ENCODE data around the gene CFLAR. TPM values are rescaled to one million over a fixed set of nuclear protein-coding genes. Genes with fewer than 3 reads are reported as not detected.

The CFLAR gene
- total and polyA plus RNA-seq, 9 of the 15 experiments (the other 6 are each of a cell fraction or from before 2014, with no cell fraction given): 27.5 to 102 (median 54.0) TPM

- H2AFZ ChIP-seq (ENCODE audit: low read depth, low read length): no peak overlapping the region
- H3K27ac ChIP-seq (ENCODE audit: extremely low read depth, low read depth, low read length): no peak overlapping the region
- H3K9me1 ChIP-seq (ENCODE audit: control insufficient read depth, insufficient read depth, low read length): no peaks in the 10 kb centered on the region
- H3K4me2 ChIP-seq (ENCODE audit: insufficient read depth, low read length): no peak overlapping the region
- no peak overlapping the region for H3K4me3 ChIP-seq
- CTCF ChIA-PET (ENCODE audit: low intra/inter-chr PET ratio): no interaction called here
- no peak for FAIRE-seq
- H3K36me3 ChIP-seq (ENCODE audit: control insufficient read depth, insufficient read depth, low read length): peaks cover 28% of the 10 kb centered on the region; the same call in 2 of the 3 replicates
- no peaks in the 10 kb centered on the region for H3K79me2 ChIP-seq (ENCODE audit: control insufficient read depth, insufficient read depth, low read length)
- no peaks in the 10 kb centered on the region for H3K27me3 ChIP-seq (ENCODE audit: control insufficient read depth in 2 of 2, insufficient read depth in 2 of 2, low read length in 2 of 2)
- ATAC-seq: no peak
- H4K20me1 ChIP-seq (replicated peaks; ENCODE audit: control insufficient read depth, insufficient read depth, low read length): no peaks in the 10 kb centered on the region
- BruUV-seq (replicated peaks): no TSS peak
- DNase-seq (ENCODE audit: extremely low read depth in 1 of 4, low spot score in 3 of 4): no peak
- in situ Hi-C loops (cut with MboI): loop anchor here (25.0 kb wide), 1 partner anchor 1255 kb away; the partner anchor contains the start of genes MAIP1 and TYW5
- POLR2A ChIA-PET: no interaction called here
- intact Hi-C loops (cut with micrococcal nuclease): no loop called here
- 86% methylated on average over 1 of the region's 1 CpG for WGBS (ENCODE audit: insufficient coverage, low coverage, missing lambda C conversion rate)
- no peak for TF ChIP-seq LEF1 (IDR thresholded peaks at IDR 0.05)
- no peak for TF ChIP-seq ADNP (tag; IDR thresholded peaks at IDR 0.05)
- TF ChIP-seq KAT7 (CRISPR knock-in tag; IDR thresholded peaks at IDR 0.05; ENCODE audit: borderline replicate concordance): no peak
- no peak for TF ChIP-seq TCF7 (IDR thresholded peaks at IDR 0.05; ENCODE audit: borderline replicate concordance)
- TF ChIP-seq SREBF2 (CRISPR knock-in tag; IDR thresholded peaks at IDR 0.05): no peak
- TF ChIP-seq CEBPG (CRISPR knock-in tag; IDR thresholded peaks at IDR 0.05): no peak
- TF ChIP-seq CEBPG (tag; conservative IDR thresholded peaks at IDR 0.05 in 1 of 2, IDR thresholded peaks at IDR 0.05 in 1 of 2): no peak
- no peak for TF ChIP-seq POLR2AphosphoS5 (IDR thresholded peaks at IDR 0.05; ENCODE audit: control insufficient read depth, insufficient read depth, low read depth, low read length)
- TF ChIP-seq ZNF75A (CRISPR knock-in tag; IDR thresholded peaks at IDR 0.05): no peak
- no peak for TF ChIP-seq ETS1 (conservative IDR thresholded peaks at IDR 0.05; ENCODE audit: control insufficient read depth, low read depth, low read length)
- no peak for TF ChIP-seq NR2C2 (CRISPR knock-in tag; IDR thresholded peaks at IDR 0.05)
- TF ChIP-seq NR2C2 (tag; IDR thresholded peaks at IDR 0.05): no peak
- no peak for TF ChIP-seq SETDB1 (IDR thresholded peaks at IDR 0.05; ENCODE audit: low read length)
- no peak overlapping the region for H3K9ac ChIP-seq (ENCODE audit: insufficient read depth in 1 of 2, low read depth in 2 of 2, low read length in 2 of 2)
- H3K4me1 ChIP-seq (replicated peaks in 1 of 2; ENCODE audit: control insufficient read depth in 2 of 2, insufficient read depth in 2 of 2, low read length in 2 of 2): peaks cover 10 to 20% of the 10 kb centered on the region in 2 experiments; a peak in 4 of 5 replicates
- H3K9me3 ChIP-seq (replicated peaks; ENCODE audit: control insufficient read depth, insufficient read depth, low read depth, low read length): no peaks in the 10 kb centered on the region
These were observed 101.0 kb downstream of the CFLAR start for GRCh38 chr2:201216918-201217317.

Measured in K562 (cell line).